ENCODE measurements around the gene EYA3. TPM values are rescaled to one million over a fixed set of nuclear protein-coding genes. Genes with fewer than 3 reads are reported as not detected.

Gene EYA3
- total and polyA plus RNA-seq, 2 donors (not counting 3 experiments of a cell fraction or from before 2014, with no cell fraction given) = 12.7 to 33.0 TPM

DNA sequence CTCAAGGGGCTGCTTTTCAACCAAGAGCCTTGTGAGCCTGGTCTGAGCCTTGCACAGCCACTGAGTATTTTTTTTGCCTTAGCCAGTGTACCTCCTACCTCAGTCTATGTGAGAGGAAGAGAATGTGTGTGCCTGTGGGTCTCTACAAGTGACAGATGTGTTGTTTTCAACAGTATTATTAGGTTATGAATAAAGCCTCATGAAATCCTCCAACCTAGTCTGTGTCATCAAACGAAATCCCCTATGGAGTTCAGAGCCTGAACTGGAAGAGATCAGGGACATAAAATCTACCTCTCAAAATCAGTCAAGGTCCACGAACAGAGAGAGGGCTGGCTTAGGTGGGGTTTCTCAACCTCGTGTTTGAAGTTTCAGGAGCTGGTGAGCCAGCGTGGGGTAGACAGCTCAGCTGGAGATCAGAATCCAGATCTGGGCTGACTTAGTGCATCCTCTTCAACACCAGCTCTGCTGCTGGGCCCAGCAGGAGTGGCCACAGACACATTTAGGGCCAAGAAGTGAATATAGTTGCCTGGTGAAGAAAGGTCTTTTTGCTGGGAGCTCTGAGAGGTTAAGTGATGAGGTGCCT lies 120.4 kb downstream of the EYA3 start:
- no peak for DNase-seq (ENCODE audit: low read depth, low spot score)
- Histone ChIP-seq H3K4me1 (ENCODE audit: control insufficient read depth, extremely low read depth, insufficient read depth, low read length) (no peaks in the 10 kb centered on the region), H3K4me2 (ENCODE audit: insufficient read depth, low read length) (no peak overlapping the region), H3K79me2 (ENCODE audit: control insufficient read depth, insufficient read depth, low read length) (no peaks in the 10 kb centered on the region), H4K20me1 (replicated peaks; ENCODE audit: control insufficient read depth, extremely low read depth, insufficient read depth, low read length) (no peaks in the 10 kb centered on the region), H3K9ac (replicated peaks; ENCODE audit: extremely low read depth, insufficient read depth, low read length) (no peak overlapping the region), H3K4me3 (replicated peaks in 1 of 3; ENCODE audit: insufficient read depth in 1 of 3, low read depth in 1 of 3, low read length in 3 of 3) (no peak overlapping the region), H3K9me1 (replicated peaks; ENCODE audit: control insufficient read depth, extremely low read depth, insufficient read depth, low read length) (no peaks in the 10 kb centered on the region), H3K36me3 (ENCODE audit: control insufficient read depth in 2 of 2, extremely low read depth in 1 of 2, insufficient read depth in 2 of 2, low read length in 2 of 2) (peaks cover 2 to 21% of the 10 kb centered on the region in 2 experiments), H2AFZ (ENCODE audit: low read depth, low read length) (no peak overlapping the region), H3K27ac (ENCODE audit: insufficient read depth, low read depth, low read length) (no peak overlapping the region), H3K9me3 (replicated peaks; ENCODE audit: control insufficient read depth, insufficient read depth, low read length) (no peaks in the 10 kb centered on the region), H3K27me3 (ENCODE audit: control insufficient read depth in 2 of 2, insufficient read depth in 2 of 2, low read length in 2 of 2) (no peaks in the 10 kb centered on the region)
- no TSS peak for BruUV-seq (replicated peaks)
- intact Hi-C loops (cut with micrococcal nuclease) (no loop called here), dilution Hi-C loops (cut with MboI; ENCODE audit: extremely low pct_ligation_motif_present, low sequenced_read_pairs) (no loop called here)
- TF ChIP-seq JUN (IDR thresholded peaks at IDR 0.05; ENCODE audit: borderline replicate concordance, insufficient read depth, insufficient read length, low read depth) (no peak), MAX (IDR thresholded peaks at IDR 0.05; ENCODE audit: insufficient read depth, insufficient read length) (no peak), EZH2 (IDR thresholded peaks at IDR 0.05; ENCODE audit: borderline replicate concordance, low read depth, low read length, severe bottlenecking) (no peak), FOS (IDR thresholded peaks at IDR 0.05; ENCODE audit: borderline replicate concordance, insufficient read depth, low read length) (no peak), POLR2AphosphoS5 (IDR thresholded peaks at IDR 0.05; ENCODE audit: insufficient read depth, low read depth, low read length) (no peak), POLR2A (IDR thresholded peaks at IDR 0.05; ENCODE audit: low read depth, low read length) (no peak)
- TF ChIP-seq, protein P1, sequence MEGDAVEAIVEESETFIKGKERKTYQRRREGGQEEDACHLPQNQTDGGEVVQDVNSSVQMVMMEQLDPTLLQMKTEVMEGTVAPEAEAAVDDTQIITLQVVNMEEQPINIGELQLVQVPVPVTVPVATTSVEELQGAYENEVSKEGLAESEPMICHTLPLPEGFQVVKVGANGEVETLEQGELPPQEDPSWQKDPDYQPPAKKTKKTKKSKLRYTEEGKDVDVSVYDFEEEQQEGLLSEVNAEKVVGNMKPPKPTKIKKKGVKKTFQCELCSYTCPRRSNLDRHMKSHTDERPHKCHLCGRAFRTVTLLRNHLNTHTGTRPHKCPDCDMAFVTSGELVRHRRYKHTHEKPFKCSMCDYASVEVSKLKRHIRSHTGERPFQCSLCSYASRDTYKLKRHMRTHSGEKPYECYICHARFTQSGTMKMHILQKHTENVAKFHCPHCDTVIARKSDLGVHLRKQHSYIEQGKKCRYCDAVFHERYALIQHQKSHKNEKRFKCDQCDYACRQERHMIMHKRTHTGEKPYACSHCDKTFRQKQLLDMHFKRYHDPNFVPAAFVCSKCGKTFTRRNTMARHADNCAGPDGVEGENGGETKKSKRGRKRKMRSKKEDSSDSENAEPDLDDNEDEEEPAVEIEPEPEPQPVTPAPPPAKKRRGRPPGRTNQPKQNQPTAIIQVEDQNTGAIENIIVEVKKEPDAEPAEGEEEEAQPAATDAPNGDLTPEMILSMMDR (IDR thresholded peaks at IDR 0.05; ENCODE audit: extremely low read depth in 1 of 2, insufficient read depth in 1 of 2, low read depth in 1 of 2, low read length in 2 of 2) = no peak
- POLR2A ChIA-PET = no interaction called here
- no peak for FAIRE-seq
- CTCF ChIA-PET = interaction anchor here (0.9 to 1.3 kb wide), 2 partner anchors 11 to 110 kb away, joined by 3 read pairs; no protein-coding TSS in a partner anchor

Data from endothelial cell of umbilical vein (primary cell).